Measurements from ENCODE around the gene CDCA8. TPM values are rescaled to one million over a fixed set of nuclear protein-coding genes. Genes with fewer than 3 reads are reported as not detected.

Gene CDCA8
- total and polyA plus RNA-seq, 9 donors: 0.11 to 1.9 (median 0.60) TPM

- no peak for DNase-seq
- Histone ChIP-seq H3K36me3 (no peaks in the 10 kb centered on the region), H3K27me3 (no peaks in the 10 kb centered on the region), H3K4me3 (no peak overlapping the region), H3K27ac (no peak overlapping the region), H3K9me3 (no peaks in the 10 kb centered on the region), H3K4me1 (ENCODE audit: insufficient read depth) (no peaks in the 10 kb centered on the region)
- intact Hi-C loops (cut with DNase I): no loop called here
- WGBS, 3 donors: 57 to 71% (median 61%) methylated on average over 10 of the region's 10 CpGs
- TF ChIP-seq EP300 (IDR thresholded peaks at IDR 0.05) (no peak), CTCF (IDR thresholded peaks at IDR 0.05) (no peak), POLR2A (IDR thresholded peaks at IDR 0.05) (no peak)
These were observed 40.5 kb upstream of the CDCA8 start for GRCh38 chr1:37651803-37652202.

DNA sequence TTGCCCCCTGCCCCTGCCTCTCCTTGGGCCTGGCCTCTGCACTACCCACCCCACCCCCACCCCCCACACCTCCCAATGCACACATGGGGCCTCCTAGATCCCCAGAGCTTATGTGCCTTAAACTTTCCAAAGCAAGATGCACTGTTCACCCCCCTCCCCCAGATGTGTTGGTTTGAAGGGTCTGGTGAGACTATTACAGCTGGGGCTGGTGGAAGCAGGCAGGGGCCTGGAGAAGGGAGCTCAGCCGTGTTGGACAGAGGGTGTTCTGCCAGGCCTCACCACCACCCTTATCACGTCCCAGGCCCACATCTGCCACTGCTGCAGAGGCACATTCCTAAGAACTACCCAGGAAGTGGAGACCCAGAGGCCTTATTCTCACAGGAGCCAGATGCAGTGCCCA lies 39.3 kb upstream of the CDCA8 start:
- no peak for DNase-seq
- WGBS, 3 donors: 44 to 51% (median 45%) methylated on average over 2 of the region's 2 CpGs
- Histone ChIP-seq H3K36me3 (no peaks in the 10 kb centered on the region), H3K4me3 (no peak overlapping the region), H3K9me3 (no peaks in the 10 kb centered on the region), H3K4me1 (ENCODE audit: insufficient read depth) (no peaks in the 10 kb centered on the region), H3K27ac (no peak overlapping the region), H3K27me3 (no peaks in the 10 kb centered on the region)
- TF ChIP-seq EP300 (IDR thresholded peaks at IDR 0.05) (no peak), CTCF (IDR thresholded peaks at IDR 0.05) (no peak), POLR2A (IDR thresholded peaks at IDR 0.05) (no peak)
- intact Hi-C loops (cut with DNase I): no loop called here

- no peak overlapping the region for H3K4me3 ChIP-seq
These were observed 38.4 kb upstream of the CDCA8 start for GRCh38 chr1:37653906-37654305.

GRCh38 chr1:37655274-37655673 lies 37.0 kb upstream of the CDCA8 start:
- DNase-seq: no peak
- no peak overlapping the region for H3K27ac ChIP-seq
- intact Hi-C loops (cut with DNase I): no loop called here
- TF ChIP-seq CTCF (IDR thresholded peaks at IDR 0.05): no peak
- no peak for TF ChIP-seq EP300 (IDR thresholded peaks at IDR 0.05)
- no peak for TF ChIP-seq POLR2A (IDR thresholded peaks at IDR 0.05)
- H3K27me3 ChIP-seq: no peaks in the 10 kb centered on the region
- H3K9me3 ChIP-seq: no peaks in the 10 kb centered on the region
- H3K4me1 ChIP-seq (ENCODE audit: insufficient read depth): no peaks in the 10 kb centered on the region
- no peak overlapping the region for H3K4me3 ChIP-seq
- H3K36me3 ChIP-seq: no peaks in the 10 kb centered on the region

More at GRCh38 chr1:37653906-37654305, 38.4 kb upstream of the CDCA8 start:
- 73 to 78% (median 75%) methylated on average over 5 of the region's 5 CpGs for WGBS, 3 donors
- H3K27ac ChIP-seq: no peak overlapping the region
- intact Hi-C loops (cut with DNase I): no loop called here
- TF ChIP-seq POLR2A (IDR thresholded peaks at IDR 0.05) (no peak), EP300 (IDR thresholded peaks at IDR 0.05) (no peak), CTCF (IDR thresholded peaks at IDR 0.05) (no peak)
- no peaks in the 10 kb centered on the region for H3K27me3 ChIP-seq
- no peaks in the 10 kb centered on the region for H3K4me1 ChIP-seq (ENCODE audit: insufficient read depth)
- no peaks in the 10 kb centered on the region for H3K36me3 ChIP-seq
- DNase-seq: no peak
- H3K9me3 ChIP-seq: no peaks in the 10 kb centered on the region

DNA sequence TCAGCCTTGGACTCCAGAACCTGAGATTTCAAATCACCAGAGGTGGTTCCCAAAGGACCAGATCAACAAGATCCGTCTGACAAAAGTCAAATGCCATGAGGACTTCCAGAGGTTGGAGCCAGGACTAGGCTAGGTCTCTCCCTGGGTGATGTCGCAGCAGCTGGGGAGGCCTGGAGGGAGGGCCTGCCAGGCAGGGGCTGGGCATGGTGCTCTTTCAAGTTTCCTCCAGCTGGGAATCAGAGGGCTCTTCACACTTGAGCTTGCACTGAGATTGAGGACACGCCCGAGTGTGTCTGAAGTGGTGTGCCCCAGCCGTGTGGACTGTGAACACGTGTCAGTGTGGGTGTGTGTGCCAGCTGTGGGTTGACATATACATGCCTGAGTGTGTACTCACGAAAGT lies 36.3 kb upstream of the CDCA8 start:
- no peak for DNase-seq
- Histone ChIP-seq H3K27ac (no peak overlapping the region), H3K4me1 (ENCODE audit: insufficient read depth) (no peaks in the 10 kb centered on the region), H3K4me3 (no peak overlapping the region), H3K36me3 (no peaks in the 10 kb centered on the region), H3K27me3 (no peaks in the 10 kb centered on the region), H3K9me3 (no peaks in the 10 kb centered on the region)
- WGBS, 3 donors: 67 to 72% (median 69%) methylated on average over 7 of the region's 7 CpGs
- intact Hi-C loops (cut with DNase I): no loop called here
- TF ChIP-seq CTCF (IDR thresholded peaks at IDR 0.05): no peak
- TF ChIP-seq POLR2A (IDR thresholded peaks at IDR 0.05): no peak
- no peak for TF ChIP-seq EP300 (IDR thresholded peaks at IDR 0.05)
